Measurements from ENCODE around the gene VAV1. TPM values are rescaled to one million over a fixed set of nuclear protein-coding genes. Genes with fewer than 3 reads are reported as not detected.

Gene VAV1
- total and polyA plus RNA-seq, 2 of the 8 experiments (the other 6 are each of a cell fraction or from before 2014, with no cell fraction given) = 0.21 to 0.22 TPM

GRCh38 chr19:6736917-6737283, 35.6 kb upstream of the VAV1 start:
- WGBS, 2 experiments (ENCODE audit: extremely low coverage in 1 of 2, insufficient coverage in 1 of 2, insufficient read length in 1 of 2, insufficient replicate concordance in 2 of 2, low coverage in 1 of 2, low lambda C conversion rate in 2 of 2, missing lambda C conversion rate in 1 of 2) = 2% methylated on average over 9 of the region's 16 CpGs; no CpG with 5 or more reads in 1 of the 2 experiments
- peak overlapping the region; percentile 50 to 86 (median 69) for H3K4me3 ChIP-seq (ENCODE audit: extremely low read depth in 1 of 4, insufficient read depth in 2 of 4, low read depth in 3 of 4, low read length in 4 of 4)
- ChIA-PET POLR2A (ENCODE audit: partially characterized antibody) (interaction anchor here (0.9 to 9.7 kb wide), 9 partner anchors 9 to 461 kb away, joined by 3 to 110 read pairs (median 3); partner anchors contain the start of genes SH2D3A, TNFSF9 and VAV1), CTCF (ENCODE audit: partially characterized antibody) (interaction anchor here (0.6 to 4.7 kb wide), 12 partner anchors 14 to 220 kb away, joined by 3 to 31 read pairs (median 6); partner anchors contain the start of genes C3 and VAV1)
- no peak overlapping the region for H3K56ac ChIP-seq (replicated peaks; ENCODE audit: insufficient read length, low read depth, low read length)
- peak overlapping the region; percentile 12 for H4K91ac ChIP-seq (replicated peaks; ENCODE audit: insufficient read length, low read length)
- H3K9me3 ChIP-seq (ENCODE audit: insufficient read depth in 2 of 2, low read depth in 1 of 2, low read length in 1 of 2) = no peaks in the 10 kb centered on the region
- H4K5ac ChIP-seq (ENCODE audit: insufficient read length, low read depth, low read length) = no peak overlapping the region
- H2BK120ac ChIP-seq (replicated peaks; ENCODE audit: low read depth, low read length) = no peak overlapping the region
- H3K18ac ChIP-seq (ENCODE audit: extremely low read depth, low read length) = peak overlapping the region; percentile 78; the same call in 1 of the 2 replicates
- peak overlapping the region; percentile 28; the same call in 1 of the 2 replicates for H3K27ac ChIP-seq (ENCODE audit: low read depth, low read length)
- no peak overlapping the region for H2AK5ac ChIP-seq (ENCODE audit: low read depth, low read length)
- peaks cover 17% of the 10 kb centered on the region for H3K23me2 ChIP-seq (ENCODE audit: low read depth, low read length)
- H2AFZ ChIP-seq (ENCODE audit: low read length) = no peak overlapping the region
- no peak overlapping the region; the same call in 1 of the 2 replicates for H4K8ac ChIP-seq (ENCODE audit: extremely low read depth, insufficient read depth, low read length)
- no peak overlapping the region for H3K14ac ChIP-seq (ENCODE audit: insufficient read length)
- H3K79me2 ChIP-seq (ENCODE audit: control insufficient read depth in 1 of 2, insufficient read depth in 2 of 2, low read length in 2 of 2) = peaks cover 0 to 12% of the 10 kb centered on the region in 2 experiments; a peak in 1 of 4 replicates
- DNase-seq (ENCODE audit: low read depth in 1 of 2, low spot score in 2 of 2) = no peak
- H3K36me3 ChIP-seq (ENCODE audit: control insufficient read depth in 2 of 4, insufficient read depth in 4 of 4, low read length in 3 of 4) = peaks cover 0 to 4% (median 1%) of the 10 kb centered on the region in 4 experiments; a peak in 2 of 8 replicates
- no peak overlapping the region for H3K4ac ChIP-seq (replicated peaks; ENCODE audit: insufficient read length, low read depth, low read length)
- H3K27me3 ChIP-seq (replicated peaks in 1 of 4; ENCODE audit: control insufficient read depth in 3 of 4, extremely low read depth in 1 of 4, insufficient read depth in 3 of 4, low read length in 3 of 4) = no peaks in the 10 kb centered on the region
- peaks cover 4 to 28% (median 16%) of the 10 kb centered on the region in 4 experiments for H3K4me1 ChIP-seq (replicated peaks in 1 of 4; ENCODE audit: control insufficient read depth in 3 of 4, insufficient read depth in 4 of 4, low read length in 3 of 4)
- no peak overlapping the region for H2BK20ac ChIP-seq (ENCODE audit: low read length)
- 0 out of 2 replicates have a peak overlapping the region, but pooled peaks have one; percentile 11 for H2BK12ac ChIP-seq (ENCODE audit: low read depth, low read length)
- H2BK5ac ChIP-seq (ENCODE audit: low read depth, low read length) = peak overlapping the region; percentile 6; the same call in 1 of the 2 replicates
- H3K23ac ChIP-seq (ENCODE audit: insufficient read length) = no peak overlapping the region
- peak overlapping the region in 2 of 4 experiments; percentile 86 to 89; a peak in 5 of 7 replicates for H3K9ac ChIP-seq (replicated peaks in 1 of 4; ENCODE audit: extremely low read depth in 1 of 4, low read depth in 3 of 4, low read length in 3 of 4)
- FAIRE-seq = no peak
- no peak overlapping the region for H2BK15ac ChIP-seq (ENCODE audit: low read length)
- peaks cover 5% of the 10 kb centered on the region for H3K79me1 ChIP-seq (ENCODE audit: low read depth, low read length)
- peak overlapping the region; percentile 76 to 87 for H3K4me2 ChIP-seq (ENCODE audit: insufficient read depth in 1 of 2, low read depth in 2 of 2, low read length in 2 of 2)
- H4K20me1 ChIP-seq (replicated peaks in 1 of 2; ENCODE audit: control insufficient read depth in 1 of 2, insufficient read depth in 2 of 2, low read length in 2 of 2) = peaks cover 0 to 4% of the 10 kb centered on the region in 2 experiments
- TF ChIP-seq SAP30 (IDR thresholded peaks at IDR 0.05; ENCODE audit: insufficient read depth, insufficient replicate concordance, low read length) (peak; percentile 91), E2F6 (IDR thresholded peaks at IDR 0.05) (no peak; the same call in 1 of the 2 replicates), SP1 (IDR thresholded peaks at IDR 0.05; ENCODE audit: low read depth, low read length) (no peak), KDM5A (IDR thresholded peaks at IDR 0.05; ENCODE audit: low read length) (no peak), HDAC2 (IDR thresholded peaks at IDR 0.05; ENCODE audit: borderline replicate concordance in 1 of 2, low read depth in 2 of 2, low read length in 2 of 2) (0 out of 4 replicates have a peak, but pooled peaks of 1 of the 2 experiments have one; percentile 64), BRCA1 (IDR thresholded peaks at IDR 0.05; ENCODE audit: low read depth, low read length) (no peak)

All from H1 (cell line).